Measurements from ENCODE around the gene SEPTIN6.
"Not testable (repeated sequence)": the region's sequence is repeated elsewhere in the genome, so short reads cannot be mapped to it uniquely, and the experiment has no call there.

DNA sequence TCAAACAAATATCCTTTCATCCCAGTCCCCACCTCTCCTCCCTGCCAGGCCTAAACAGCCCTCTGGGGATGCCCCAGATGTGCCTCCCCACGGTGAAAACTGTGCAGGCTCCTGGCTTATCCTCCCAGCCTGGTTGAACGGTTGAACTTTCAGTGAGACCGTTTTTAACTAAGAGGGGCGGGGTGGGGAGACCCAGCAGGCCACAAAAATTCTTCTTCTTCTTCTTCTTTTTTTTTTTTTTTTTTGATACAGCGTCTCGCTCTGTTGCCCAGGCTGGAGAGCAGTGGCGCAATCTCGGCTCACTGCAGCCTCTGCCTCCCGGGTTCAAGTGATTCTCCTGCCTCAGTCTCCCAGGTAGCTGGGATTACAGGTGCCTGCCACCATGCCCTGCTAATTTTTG lies 28.1 kb downstream of the SEPTIN6 start:
- TF ChIP-seq, protein P1, sequence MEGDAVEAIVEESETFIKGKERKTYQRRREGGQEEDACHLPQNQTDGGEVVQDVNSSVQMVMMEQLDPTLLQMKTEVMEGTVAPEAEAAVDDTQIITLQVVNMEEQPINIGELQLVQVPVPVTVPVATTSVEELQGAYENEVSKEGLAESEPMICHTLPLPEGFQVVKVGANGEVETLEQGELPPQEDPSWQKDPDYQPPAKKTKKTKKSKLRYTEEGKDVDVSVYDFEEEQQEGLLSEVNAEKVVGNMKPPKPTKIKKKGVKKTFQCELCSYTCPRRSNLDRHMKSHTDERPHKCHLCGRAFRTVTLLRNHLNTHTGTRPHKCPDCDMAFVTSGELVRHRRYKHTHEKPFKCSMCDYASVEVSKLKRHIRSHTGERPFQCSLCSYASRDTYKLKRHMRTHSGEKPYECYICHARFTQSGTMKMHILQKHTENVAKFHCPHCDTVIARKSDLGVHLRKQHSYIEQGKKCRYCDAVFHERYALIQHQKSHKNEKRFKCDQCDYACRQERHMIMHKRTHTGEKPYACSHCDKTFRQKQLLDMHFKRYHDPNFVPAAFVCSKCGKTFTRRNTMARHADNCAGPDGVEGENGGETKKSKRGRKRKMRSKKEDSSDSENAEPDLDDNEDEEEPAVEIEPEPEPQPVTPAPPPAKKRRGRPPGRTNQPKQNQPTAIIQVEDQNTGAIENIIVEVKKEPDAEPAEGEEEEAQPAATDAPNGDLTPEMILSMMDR (IDR thresholded peaks at IDR 0.05), result not testable (repeated sequence)
- TF ChIP-seq TAF1 (IDR thresholded peaks at IDR 0.05; ENCODE audit: borderline replicate concordance, low read depth, low read length); SMC3 (IDR thresholded peaks at IDR 0.05; ENCODE audit: low read depth, low read length); RXRA (IDR thresholded peaks at IDR 0.05; ENCODE audit: borderline replicate concordance, low read depth); NFIC (IDR thresholded peaks at IDR 0.05; ENCODE audit: borderline replicate concordance); RCOR1 (IDR thresholded peaks at IDR 0.05; ENCODE audit: low read length); RAD21 (IDR thresholded peaks at IDR 0.05; ENCODE audit: low read length); EZH2phosphoT487 (IDR thresholded peaks at IDR 0.05; ENCODE audit: borderline replicate concordance, low read depth); ELF1 (IDR thresholded peaks at IDR 0.05); GABPA (IDR thresholded peaks at IDR 0.05; ENCODE audit: low read depth); MEF2A (IDR thresholded peaks at IDR 0.05; ENCODE audit: borderline replicate concordance, low read depth): not testable (repeated sequence)
- TF ChIP-seq, protein P2, sequence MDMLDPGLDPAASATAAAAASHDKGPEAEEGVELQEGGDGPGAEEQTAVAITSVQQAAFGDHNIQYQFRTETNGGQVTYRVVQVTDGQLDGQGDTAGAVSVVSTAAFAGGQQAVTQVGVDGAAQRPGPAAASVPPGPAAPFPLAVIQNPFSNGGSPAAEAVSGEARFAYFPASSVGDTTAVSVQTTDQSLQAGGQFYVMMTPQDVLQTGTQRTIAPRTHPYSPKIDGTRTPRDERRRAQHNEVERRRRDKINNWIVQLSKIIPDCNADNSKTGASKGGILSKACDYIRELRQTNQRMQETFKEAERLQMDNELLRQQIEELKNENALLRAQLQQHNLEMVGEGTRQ (IDR thresholded peaks at IDR 0.05; ENCODE audit: borderline replicate concordance, low read depth, low read length), result not testable (repeated sequence)
- TF ChIP-seq, protein P3, sequence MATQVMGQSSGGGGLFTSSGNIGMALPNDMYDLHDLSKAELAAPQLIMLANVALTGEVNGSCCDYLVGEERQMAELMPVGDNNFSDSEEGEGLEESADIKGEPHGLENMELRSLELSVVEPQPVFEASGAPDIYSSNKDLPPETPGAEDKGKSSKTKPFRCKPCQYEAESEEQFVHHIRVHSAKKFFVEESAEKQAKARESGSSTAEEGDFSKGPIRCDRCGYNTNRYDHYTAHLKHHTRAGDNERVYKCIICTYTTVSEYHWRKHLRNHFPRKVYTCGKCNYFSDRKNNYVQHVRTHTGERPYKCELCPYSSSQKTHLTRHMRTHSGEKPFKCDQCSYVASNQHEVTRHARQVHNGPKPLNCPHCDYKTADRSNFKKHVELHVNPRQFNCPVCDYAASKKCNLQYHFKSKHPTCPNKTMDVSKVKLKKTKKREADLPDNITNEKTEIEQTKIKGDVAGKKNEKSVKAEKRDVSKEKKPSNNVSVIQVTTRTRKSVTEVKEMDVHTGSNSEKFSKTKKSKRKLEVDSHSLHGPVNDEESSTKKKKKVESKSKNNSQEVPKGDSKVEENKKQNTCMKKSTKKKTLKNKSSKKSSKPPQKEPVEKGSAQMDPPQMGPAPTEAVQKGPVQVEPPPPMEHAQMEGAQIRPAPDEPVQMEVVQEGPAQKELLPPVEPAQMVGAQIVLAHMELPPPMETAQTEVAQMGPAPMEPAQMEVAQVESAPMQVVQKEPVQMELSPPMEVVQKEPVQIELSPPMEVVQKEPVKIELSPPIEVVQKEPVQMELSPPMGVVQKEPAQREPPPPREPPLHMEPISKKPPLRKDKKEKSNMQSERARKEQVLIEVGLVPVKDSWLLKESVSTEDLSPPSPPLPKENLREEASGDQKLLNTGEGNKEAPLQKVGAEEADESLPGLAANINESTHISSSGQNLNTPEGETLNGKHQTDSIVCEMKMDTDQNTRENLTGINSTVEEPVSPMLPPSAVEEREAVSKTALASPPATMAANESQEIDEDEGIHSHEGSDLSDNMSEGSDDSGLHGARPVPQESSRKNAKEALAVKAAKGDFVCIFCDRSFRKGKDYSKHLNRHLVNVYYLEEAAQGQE (IDR thresholded peaks at IDR 0.05; ENCODE audit: low read depth, low read length), result not testable (repeated sequence)
- TF ChIP-seq, protein P4, sequence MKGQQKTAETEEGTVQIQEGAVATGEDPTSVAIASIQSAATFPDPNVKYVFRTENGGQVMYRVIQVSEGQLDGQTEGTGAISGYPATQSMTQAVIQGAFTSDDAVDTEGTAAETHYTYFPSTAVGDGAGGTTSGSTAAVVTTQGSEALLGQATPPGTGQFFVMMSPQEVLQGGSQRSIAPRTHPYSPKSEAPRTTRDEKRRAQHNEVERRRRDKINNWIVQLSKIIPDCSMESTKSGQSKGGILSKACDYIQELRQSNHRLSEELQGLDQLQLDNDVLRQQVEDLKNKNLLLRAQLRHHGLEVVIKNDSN (IDR thresholded peaks at IDR 0.05; ENCODE audit: borderline replicate concordance, low read depth), result not testable (repeated sequence)

Data from SK-N-SH (cell line).